Hepatocyte (in vitro differentiated cells): ENCODE measurements around the gene FOXO3. TPM values are rescaled to one million over a fixed set of nuclear protein-coding genes. Genes with fewer than 3 reads are reported as not detected.

Experiments
- DNase-seq: peaks from one replicate; pipeline ENCODE4 v3.0.0-alpha.2; 2016; ENCODE audit warnings: low spot score
- H2AFZ ChIP-seq: fragments of 200-600 bp; sonication (generic); 2 replicates; pipeline ENCODE4 v1.6.0; 2016; ENCODE audit warnings: antibody characterized with exemption, mild to moderate bottlenecking
- H3K27ac ChIP-seq: fragments of 200-600 bp; sonication (generic); 2 replicates; pipeline ENCODE4 v1.5.1; 2016; ENCODE audit warnings: mild to moderate bottlenecking
- H3K27me3 ChIP-seq: fragments of 200-600 bp; sonication (generic); 2 replicates; pipeline ENCODE4 v1.6.1; 2016
- H3K36me3 ChIP-seq: fragments of 200-600 bp; sonication (generic); replicated peaks from 2 replicates; pipeline ENCODE4 v1.5.1; 2016; ENCODE audit warnings: low read depth; ENCODE audit not compliant: insufficient read depth
- H3K4me1 ChIP-seq: fragments of 200-600 bp; sonication (generic); 2 replicates; pipeline ENCODE4 v1.5.1; 2016; ENCODE audit warnings: mild to moderate bottlenecking, moderate library complexity; ENCODE audit not compliant: insufficient read depth
- H3K4me2 ChIP-seq: fragments of 200-600 bp; sonication (generic); 2 replicates; pipeline ENCODE4 v1.6.0; 2016
- H3K4me3 ChIP-seq: fragments of 200-600 bp; sonication (generic); 2 replicates; pipeline ENCODE4 v1.5.1; 2016; ENCODE audit warnings: mild to moderate bottlenecking
- H3K79me2 ChIP-seq: fragments of 200-600 bp; sonication (generic); 2 replicates; pipeline ENCODE4 v1.6.0; 2017; ENCODE audit warnings: mild to moderate bottlenecking
- H3K9me2 ChIP-seq: fragments of 200-600 bp; sonication (generic); replicated peaks from 2 replicates; pipeline ENCODE4 v1.6.0; 2017; ENCODE audit warnings: mild to moderate bottlenecking; ENCODE audit not compliant: insufficient read depth
- H3K9me3 ChIP-seq: fragments of 200-600 bp; sonication (generic); 2 replicates; pipeline ENCODE4 v1.5.1; 2016; ENCODE audit warnings: low read depth, mild to moderate bottlenecking
- H4K20me1 ChIP-seq: fragments of 200-600 bp; sonication (generic); 2 replicates; pipeline ENCODE4 v1.6.0; 2016; ENCODE audit warnings: mild to moderate bottlenecking; ENCODE audit not compliant: insufficient read depth, poor library complexity, severe bottlenecking
- CTCF ChIP-seq: fragments of 200-600 bp; sonication (generic); IDR thresholded peaks from 2 replicates; pipeline ENCODE4 v1.5.1; 2016; ENCODE audit warnings: antibody characterized with exemption, mild to moderate bottlenecking; ENCODE audit not compliant: poor library complexity
- EZH2 ChIP-seq: fragments of 200-600 bp; sonication (generic); IDR thresholded peaks from 2 replicates; pipeline ENCODE4 v1.6.1; 2016; ENCODE audit warnings: antibody characterized with exemption, mild to moderate bottlenecking, borderline replicate concordance
- EZH2phosphoT487 ChIP-seq: fragments of 200-600 bp; sonication (generic); IDR thresholded peaks from one replicate; pipeline ENCODE4 v1.6.1; 2018; ENCODE audit warnings: antibody characterized with exemption, mild to moderate bottlenecking, low read depth, moderate library complexity; ENCODE audit not compliant: unreplicated experiment, severe bottlenecking
- WGBS: methylation state at CpG from one replicate; pipeline ENCODE4 v1.1.6; 2016; ENCODE audit warnings: low lambda C conversion rate; ENCODE audit errors: missing lambda C conversion rate; 5-methylcytosine and 5-hydroxymethylcytosine counted together
- polyA plus RNA-seq: library from polyadenylated mRNA; unstranded; fragments of >200 nt; fragmentation: Nextera tagmentation; extraction: Ambion mirVana; gene quantifications from 2 replicates; pipeline ENCODE4 v1.2.1, GENCODE V29; 2016
- total RNA-seq: library from RNA; depleted of rRNA; stranded (reverse); fragments of >200 nt; gene quantifications from 2 replicates; pipeline ENCODE4 v1.2.3, GENCODE V29; 2014

Gene FOXO3
- total and polyA plus RNA-seq, 2 experiments from 2014 or later: 44.6 to 54.9 TPM

DNA sequence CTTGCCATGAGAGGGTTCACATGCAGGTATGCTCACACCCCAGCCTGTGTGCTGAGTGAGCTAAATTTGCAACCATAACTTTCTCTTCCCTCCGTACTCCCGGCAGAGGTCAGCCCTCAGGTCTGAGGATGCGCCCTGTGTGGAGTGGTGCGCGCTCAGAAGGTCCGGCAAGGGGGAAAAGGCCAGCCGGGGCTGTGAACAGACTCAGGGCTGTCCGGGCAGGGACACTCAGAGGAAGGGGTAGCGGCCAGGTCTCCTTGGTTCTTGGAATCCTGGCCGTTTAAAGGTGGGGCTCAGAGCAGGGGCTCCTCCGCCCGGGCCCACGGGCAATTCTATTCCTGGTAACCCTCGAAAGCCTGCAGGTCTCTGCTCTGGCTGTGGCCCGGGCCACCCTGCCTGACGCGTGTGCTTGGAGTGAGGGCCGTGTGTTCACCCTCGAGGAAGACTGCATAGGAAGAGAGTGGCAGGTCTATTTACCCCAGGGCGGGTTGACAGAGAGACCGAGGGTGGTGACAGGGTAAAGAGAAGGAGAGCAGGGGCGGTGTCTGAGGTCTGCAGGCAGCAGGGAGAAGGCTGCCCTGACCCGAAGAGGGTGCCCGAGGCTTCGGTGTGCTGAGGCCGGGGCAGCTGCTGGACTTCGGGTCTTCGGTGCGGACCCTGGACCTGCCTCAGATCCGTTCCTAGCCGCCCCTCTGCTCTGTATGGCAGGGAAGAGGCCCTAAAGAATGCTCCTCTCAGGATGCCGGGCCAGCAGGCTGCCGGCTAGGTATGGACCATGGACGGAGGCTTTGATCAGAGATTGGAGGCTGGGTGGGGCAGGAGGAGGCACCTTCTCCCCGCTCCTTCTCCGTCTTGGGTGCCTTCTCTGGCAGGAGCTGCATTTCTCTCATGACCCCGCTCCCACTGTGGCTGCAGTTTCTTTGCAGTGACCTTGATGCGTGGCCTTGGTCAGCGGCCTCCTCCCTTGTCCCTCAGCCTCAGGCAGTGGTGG, 156.4 kb downstream of the FOXO3 start:
- H3K4me3 ChIP-seq: no peak overlapping the region
- H2AFZ ChIP-seq: no peak overlapping the region
- no peak overlapping the region for H3K27ac ChIP-seq
- no peaks in the 10 kb centered on the region for H4K20me1 ChIP-seq
- H3K9me3 ChIP-seq: no peaks in the 10 kb centered on the region
- H3K36me3 ChIP-seq: no peaks in the 10 kb centered on the region
- no peak for DNase-seq
- peaks cover 21% of the 10 kb centered on the region for H3K4me1 ChIP-seq
- 92% methylated on average over 39 of the region's 39 CpGs for WGBS
- no peaks in the 10 kb centered on the region for H3K79me2 ChIP-seq
- H3K4me2 ChIP-seq: no peak overlapping the region
- TF ChIP-seq EZH2 (no peak), CTCF (no peak), EZH2phosphoT487 (no peak)
- no peaks in the 10 kb centered on the region for H3K9me2 ChIP-seq
- H3K27me3 ChIP-seq: no peaks in the 10 kb centered on the region

DNA sequence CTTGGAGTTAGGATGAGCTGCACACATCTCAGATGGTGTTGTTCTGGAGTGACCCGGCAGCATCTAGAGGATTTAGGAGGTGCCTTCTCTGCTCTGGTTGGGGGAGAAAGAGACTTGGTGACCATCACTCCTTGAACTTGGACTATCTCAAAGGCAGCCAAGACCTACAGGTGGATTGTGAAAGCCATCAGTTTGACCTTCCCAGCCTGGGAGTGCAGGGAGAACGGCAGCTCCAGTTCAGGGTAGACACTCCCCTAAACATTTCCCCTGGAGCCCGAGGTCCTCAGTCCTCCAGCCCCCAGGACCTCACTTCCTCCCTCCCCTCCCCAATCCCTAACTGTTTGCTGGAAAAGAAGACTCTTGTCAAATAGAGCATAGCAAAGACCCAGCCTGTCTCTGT, 158.8 kb downstream of the FOXO3 start:
- Histone ChIP-seq H3K4me2 (no peak overlapping the region), H3K79me2 (no peaks in the 10 kb centered on the region), H3K4me3 (no peak overlapping the region), H3K36me3 (no peaks in the 10 kb centered on the region), H2AFZ (no peak overlapping the region), H3K27me3 (no peaks in the 10 kb centered on the region), H3K9me3 (no peaks in the 10 kb centered on the region), H3K27ac (no peak overlapping the region), H3K9me2 (no peaks in the 10 kb centered on the region), H4K20me1 (no peaks in the 10 kb centered on the region), H3K4me1 (peaks cover 6% of the 10 kb centered on the region)
- WGBS: 90% methylated on average over 3 of the region's 3 CpGs
- no peak for TF ChIP-seq CTCF
- no peak for TF ChIP-seq EZH2phosphoT487
- no peak for TF ChIP-seq EZH2
- no peak for DNase-seq

- no peak overlapping the region for H3K27ac ChIP-seq
- H3K4me1 ChIP-seq: peaks cover 5% of the 10 kb centered on the region
- H4K20me1 ChIP-seq: no peaks in the 10 kb centered on the region
- H3K4me2 ChIP-seq: no peak overlapping the region
- no peaks in the 10 kb centered on the region for H3K27me3 ChIP-seq
- no peak for DNase-seq
- H2AFZ ChIP-seq: no peak overlapping the region
- no peak overlapping the region for H3K4me3 ChIP-seq
- 54% methylated on average over 2 of the region's 2 CpGs for WGBS
- H3K9me2 ChIP-seq: no peaks in the 10 kb centered on the region
- H3K79me2 ChIP-seq: no peaks in the 10 kb centered on the region
- no peaks in the 10 kb centered on the region for H3K36me3 ChIP-seq
- no peaks in the 10 kb centered on the region for H3K9me3 ChIP-seq
- TF ChIP-seq EZH2phosphoT487 (no peak), EZH2 (no peak), CTCF (no peak)
These were observed 160.1 kb downstream of the FOXO3 start for GRCh38 chr6:108720827-108721226.
